ENCODE results near the gene NELL2.

NELL2 gene

DNA sequence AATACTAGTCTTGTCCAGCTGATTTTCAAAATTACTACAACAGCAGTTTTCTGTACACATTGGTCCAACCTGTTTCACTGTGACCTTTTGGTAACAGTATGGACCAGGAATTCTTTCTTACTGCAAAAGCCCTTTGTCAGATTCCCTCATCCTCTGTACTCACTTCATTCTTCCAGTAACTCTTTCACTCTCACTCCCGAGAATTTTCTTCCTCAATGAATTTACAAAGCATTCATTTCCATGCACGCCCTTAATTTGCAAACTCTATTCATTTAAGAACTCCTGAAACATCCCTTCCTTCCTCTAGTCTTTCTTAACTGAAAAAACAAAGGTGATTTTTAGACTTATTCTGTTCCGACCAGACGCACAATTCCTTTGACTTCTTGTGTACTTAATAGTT is 238.2 kb downstream of the NELL2 start:
- in situ Hi-C loops (cut with MboI; ENCODE audit: low sequenced_read_pairs) = no loop called here

DNA sequence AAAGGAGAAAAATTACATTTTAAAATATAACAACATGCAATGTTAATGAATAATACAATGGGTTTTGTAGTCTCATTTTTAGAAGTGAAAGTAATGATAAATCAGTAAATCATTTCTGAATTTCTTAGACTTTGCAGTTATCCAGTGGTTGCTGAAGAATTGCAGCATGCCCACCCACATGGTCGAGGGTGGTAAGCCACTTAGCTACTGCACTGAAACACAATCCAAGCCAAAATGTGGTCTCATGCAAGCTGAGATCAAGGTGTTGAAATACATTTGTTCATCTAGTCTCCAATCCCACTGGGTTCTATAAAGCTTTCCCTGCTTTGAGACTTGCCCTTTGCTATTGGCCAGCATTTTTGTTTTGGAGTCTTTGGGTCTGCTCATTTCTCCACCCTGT is 247.9 kb downstream of the NELL2 start:
- in situ Hi-C loops (cut with MboI; ENCODE audit: low sequenced_read_pairs) = no loop called here

DNA sequence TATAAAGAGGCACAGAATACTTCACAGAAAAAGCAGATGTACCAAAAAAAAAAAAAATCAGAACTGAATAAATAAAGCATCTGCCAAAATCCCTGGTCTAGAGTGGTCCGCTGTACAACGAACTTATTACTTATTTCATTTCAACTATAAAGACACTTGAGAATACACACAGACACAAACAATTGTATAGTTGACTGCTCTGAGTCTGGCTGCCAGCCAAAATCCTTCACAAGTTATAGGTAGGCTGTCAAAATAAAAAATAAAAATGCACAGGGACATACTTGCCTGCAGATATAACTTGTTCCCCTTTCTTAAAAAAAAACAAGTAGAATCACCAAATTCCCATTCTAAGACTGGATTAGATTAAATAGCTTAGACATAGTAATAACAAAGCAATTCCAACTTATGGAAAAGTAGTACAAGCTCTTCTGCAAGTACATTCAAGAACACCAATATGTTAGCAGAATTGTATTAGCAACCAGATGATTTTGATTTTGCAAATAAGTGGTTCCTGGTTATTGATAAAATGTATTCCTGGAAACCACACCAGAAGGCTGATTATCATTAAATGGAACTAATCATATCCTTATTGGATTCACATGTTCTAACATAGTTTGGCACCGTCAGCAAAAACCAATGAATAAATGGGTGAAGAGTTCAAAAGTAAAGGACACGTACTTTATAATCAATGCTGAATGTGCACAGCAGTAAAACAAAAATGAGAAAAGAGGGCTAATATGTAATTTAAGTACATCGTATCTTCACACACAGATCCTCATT is 248.5 kb downstream of the NELL2 start:
- in situ Hi-C loops (cut with MboI; ENCODE audit: low sequenced_read_pairs) = no loop called here

DNA sequence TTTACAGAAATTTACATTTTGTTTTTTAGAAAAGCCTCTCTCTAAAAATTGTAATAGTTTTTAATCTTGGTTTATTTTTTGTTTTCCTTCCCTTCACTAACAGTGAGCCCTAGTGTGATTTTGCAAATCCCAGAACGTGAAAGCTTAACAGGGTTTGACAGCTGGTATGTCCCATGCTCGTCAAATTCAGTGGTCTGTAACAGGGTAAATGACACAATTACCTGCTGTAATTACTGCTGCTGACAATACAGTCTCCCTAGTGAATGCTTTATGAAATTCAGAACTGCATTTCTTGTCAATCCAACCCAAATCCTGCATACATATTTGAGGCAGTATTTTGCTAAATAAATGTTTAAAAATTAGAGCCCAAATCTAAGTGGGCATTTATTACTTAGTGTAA is 249.2 kb downstream of the NELL2 start:
- in situ Hi-C loops (cut with MboI; ENCODE audit: low sequenced_read_pairs) = no loop called here

DNA sequence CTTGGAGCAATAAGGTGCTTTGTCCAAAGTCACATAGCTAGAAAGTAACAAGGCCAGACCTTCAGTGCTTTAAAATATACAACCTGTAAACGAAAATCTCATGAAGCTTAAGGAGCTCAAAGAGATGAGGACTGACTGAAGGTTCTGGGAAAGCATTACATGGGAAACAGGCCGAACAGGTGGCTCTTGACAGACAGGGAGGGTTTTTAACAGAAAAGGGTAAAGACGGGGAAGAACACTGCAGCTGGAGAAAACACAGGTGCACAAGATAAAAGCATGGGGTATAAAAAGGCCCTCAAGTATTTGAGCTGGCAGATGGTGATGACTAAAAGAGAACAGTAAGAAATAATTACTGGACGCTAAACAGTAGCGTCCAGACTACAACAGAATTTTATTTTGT is 257.2 kb downstream of the NELL2 start:
- in situ Hi-C loops (cut with MboI; ENCODE audit: low sequenced_read_pairs) = no loop called here

DNA sequence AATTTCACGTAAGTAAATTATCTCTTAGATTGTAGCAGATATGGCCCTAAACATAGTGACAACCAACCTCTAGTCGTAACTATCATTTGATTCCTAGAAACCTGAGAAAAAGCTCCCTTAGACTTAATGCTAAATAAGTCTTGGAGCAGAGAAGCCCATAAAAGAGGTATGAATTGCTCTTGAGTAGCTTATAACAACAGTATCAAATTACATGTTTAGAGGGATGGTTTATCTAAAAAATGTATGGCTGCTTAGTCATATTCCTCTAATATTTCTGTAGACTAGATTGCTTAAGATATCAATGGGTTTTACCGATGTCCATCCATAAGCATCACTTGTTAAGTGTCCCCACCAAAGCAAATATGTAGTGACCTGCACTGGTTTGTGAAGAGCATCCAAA is 259.7 kb downstream of the NELL2 start:
- in situ Hi-C loops (cut with MboI; ENCODE audit: low sequenced_read_pairs) = no loop called here

DNA sequence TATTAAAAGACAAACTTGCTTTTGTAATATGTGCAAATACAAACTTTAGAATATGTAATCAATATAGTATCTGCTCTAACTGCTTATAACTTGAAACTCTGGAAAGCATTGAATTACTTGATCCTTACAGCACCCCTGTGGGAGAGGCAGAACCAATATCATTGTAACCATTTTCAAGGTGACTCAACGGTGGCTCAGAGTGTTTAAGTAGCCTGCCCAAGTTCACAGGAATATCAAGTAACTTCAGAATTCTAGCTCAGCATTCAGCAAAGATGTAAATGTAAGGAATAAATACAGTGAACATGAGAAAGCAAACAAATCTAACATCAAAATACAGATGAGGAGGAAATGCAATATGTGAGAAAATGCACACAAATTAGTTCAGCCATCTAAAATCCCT is 264.6 kb downstream of the NELL2 start:
- in situ Hi-C loops (cut with MboI; ENCODE audit: low sequenced_read_pairs) = no loop called here

DNA sequence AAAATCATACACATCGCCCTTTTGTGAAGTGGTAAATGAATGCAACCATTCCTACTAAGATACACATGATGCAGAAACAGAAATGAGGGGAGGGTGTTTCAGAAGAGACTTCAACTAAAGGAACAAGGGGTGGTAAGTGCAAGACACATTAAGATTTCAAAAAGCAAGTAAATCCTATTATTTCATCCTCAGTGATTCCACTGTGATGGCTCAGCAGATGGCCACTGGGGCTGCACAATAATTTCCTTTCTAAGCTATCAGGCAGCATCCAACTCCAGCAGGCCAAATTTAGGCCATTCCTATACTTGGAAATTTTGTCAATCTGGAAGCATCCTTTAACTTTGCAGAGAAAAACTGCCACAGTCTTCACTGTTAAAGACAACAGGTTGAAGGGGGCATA is 272.4 kb downstream of the NELL2 start:
- in situ Hi-C loops (cut with MboI; ENCODE audit: low sequenced_read_pairs) = no loop called here

DNA sequence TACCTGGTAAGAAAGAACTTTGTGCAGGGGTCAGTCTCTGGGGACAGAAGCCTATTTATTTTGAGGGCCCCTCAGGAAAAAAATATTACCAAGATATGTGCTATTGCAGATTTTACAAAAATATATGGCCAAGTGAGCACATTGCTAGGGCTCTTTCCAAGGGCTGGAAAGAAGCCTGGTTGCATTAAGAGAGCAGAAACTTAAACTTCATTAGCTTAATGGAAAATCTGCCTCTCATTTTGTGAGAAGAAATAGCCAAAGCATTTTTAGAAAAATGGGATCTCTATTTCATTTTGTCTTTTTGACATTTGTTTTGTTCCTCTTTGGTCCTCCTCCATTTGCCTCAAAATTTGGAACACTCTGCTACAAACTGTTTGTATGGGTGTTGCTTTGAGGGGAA is 283.5 kb downstream of the NELL2 start:
- in situ Hi-C loops (cut with MboI; ENCODE audit: low sequenced_read_pairs) = no loop called here

DNA sequence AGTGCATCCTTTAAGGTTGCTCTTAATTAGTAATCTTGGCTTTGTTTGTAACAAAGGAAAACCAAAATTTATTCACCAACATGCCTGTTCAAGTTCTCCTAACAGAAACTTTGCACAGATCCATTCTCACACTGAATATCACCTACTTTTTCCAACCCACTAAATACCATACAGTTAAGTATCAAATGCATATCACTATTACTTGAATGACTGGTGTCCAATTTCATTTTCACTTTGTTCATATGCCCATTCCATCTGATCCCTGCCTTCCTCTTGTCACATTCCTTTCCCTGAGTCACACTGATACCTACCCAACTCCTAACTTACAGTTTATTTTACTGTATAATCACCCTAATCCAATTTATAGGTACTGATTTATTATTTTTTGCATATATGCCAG is 286.4 kb downstream of the NELL2 start:
- in situ Hi-C loops (cut with MboI; ENCODE audit: low sequenced_read_pairs) = no loop called here

DNA sequence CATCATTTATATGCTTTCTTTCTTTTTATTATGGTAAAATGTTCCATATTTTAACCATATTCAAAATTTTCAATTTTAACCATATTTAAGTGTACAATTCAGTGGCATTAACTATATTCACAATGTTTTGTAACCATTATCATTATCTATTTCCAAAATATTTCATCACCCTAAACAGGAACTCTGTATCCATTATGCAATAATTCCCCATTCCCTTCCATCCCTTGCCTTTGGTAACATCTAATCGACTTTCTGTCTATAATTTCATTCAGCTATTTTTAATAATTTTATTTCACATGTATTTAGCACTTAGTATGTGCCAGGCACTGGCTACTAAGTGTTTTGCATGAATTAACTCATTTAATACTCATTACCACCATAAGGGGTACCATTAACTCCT is 287.5 kb downstream of the NELL2 start:
- in situ Hi-C loops (cut with MboI; ENCODE audit: low sequenced_read_pairs) = no loop called here

DNA sequence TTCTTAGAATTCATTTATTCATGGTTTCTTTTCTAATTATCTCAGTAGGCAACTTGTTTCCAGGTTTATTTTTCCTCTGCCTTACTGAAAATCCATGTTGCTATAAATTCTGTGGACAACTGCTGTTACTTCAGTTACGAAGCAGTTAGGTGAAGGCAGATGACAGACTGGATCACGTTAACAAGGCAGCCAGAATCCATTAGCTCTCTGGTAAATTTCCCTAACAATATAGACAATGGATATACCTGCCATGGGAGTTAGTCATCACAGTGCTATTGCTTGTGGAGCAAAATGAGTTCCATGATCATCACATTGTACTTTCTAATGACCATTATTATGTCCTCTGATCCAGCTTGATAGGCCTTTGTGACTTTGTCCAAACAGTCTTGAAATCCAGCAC is 291.5 kb downstream of the NELL2 start:
- in situ Hi-C loops (cut with MboI; ENCODE audit: low sequenced_read_pairs) = no loop called here

DNA sequence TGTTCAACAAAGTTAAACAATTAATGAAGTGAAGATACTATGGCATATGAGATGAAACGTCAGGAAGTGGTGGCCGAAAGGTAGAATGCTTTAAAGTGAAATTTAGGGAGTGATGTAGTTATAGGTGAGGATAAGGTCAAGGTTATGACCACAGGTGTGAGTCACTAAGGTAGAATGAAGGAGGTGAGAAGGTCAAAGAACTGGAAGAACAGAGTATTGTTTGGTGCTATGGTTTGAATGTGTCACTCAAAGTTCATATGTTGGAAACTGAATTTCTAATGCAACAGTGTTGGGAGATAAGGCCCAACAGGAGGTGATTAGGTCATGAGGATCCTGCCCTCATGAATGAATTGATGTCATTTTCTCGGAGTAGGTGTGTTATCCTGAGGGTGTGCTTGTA is 293.6 kb downstream of the NELL2 start:
- in situ Hi-C loops (cut with MboI; ENCODE audit: low sequenced_read_pairs) = no loop called here

DNA sequence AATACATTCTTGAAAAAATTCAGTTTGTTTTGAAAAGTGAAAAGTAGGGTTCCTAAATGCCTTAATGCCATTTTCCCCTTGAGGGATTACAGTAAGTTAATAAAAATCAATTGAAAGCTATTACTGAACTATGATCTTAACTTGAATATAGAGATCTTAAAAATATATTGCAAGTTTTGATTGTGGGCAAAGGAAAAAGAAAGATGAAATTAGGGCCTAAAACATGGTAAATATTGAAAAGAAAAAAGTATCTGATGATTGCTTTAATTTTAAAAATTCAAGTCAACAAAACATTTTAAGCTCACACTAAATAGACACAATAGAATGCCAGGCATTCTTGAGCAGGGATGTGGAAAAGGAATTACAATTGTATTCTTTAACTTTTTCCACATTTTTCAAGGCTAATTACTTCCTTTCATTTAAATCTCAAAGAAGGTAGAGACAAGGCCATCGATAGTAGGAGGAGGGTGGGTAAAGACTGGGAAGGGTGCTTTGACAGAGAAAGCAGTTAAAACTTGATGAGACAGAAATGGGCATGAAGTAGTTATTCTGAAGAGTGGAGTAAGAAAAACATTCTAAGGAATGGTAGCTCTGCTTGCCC is 294.4 kb downstream of the NELL2 start:
- in situ Hi-C loops (cut with MboI; ENCODE audit: low sequenced_read_pairs) = no loop called here

DNA sequence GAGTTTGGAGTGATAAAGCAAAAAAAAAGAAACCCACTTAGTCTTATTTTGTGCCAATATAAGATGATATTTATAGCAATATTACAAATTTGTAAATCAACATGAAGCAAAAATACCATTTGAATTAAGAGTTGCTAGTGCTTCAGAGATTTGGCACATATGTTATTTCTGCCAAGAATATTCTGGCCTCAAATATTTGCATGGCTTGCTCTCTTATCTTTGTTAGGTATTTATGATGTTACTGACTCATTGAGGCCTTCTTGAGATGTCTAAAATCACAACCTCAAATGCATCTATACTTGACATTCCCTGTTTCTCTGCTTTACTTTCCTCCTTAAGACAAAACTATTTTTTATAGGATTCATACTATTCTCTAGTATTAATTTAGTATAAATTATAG is 301.5 kb downstream of the NELL2 start:
- in situ Hi-C loops (cut with MboI; ENCODE audit: low sequenced_read_pairs) = no loop called here

DNA sequence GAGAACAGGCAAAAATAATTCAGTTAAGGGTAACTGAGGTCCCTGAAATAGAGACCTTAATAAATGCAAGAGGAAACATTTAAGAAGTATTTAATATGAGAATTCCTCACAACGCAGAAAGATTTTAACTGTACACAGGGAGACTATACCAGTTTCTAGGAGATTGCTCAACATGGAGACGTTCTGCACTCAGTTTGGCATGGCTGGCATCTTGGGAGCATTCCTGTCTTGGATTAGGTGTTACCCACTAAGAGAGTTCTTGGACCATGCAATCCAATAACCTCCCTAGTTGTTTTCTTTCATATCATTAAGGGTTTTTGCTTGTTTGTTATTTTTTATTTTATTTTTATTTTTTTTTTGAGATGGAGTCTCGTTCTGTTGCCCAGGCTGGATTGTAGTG is 302.4 kb downstream of the NELL2 start:
- in situ Hi-C loops (cut with MboI; ENCODE audit: low sequenced_read_pairs) = no loop called here

DNA sequence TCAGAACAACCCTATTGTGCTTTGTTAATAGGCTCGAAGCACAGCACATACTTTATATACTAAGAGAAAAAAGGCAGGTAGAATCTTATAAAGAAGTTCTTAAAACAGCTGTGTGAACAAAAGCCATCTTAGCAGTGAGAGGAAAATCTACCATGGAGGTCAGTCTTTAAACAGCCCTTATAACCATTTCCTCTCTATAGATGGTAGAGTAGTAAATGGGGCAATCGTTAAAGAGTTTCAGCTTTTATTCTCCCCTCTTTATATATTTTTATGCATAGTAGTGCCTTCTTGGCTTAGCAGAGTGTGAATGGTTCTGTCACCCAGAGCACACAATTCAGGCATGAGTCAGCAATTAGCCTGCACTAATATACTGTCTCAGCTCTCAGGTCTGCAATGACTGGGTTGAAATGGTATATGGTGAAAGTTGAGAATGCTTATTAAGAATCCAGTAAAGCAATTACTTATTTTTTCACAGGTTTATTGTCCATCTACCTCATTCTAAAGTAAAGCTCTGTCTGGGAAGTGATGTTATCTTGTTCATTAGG is 305.0 kb downstream of the NELL2 start:
- in situ Hi-C loops (cut with MboI; ENCODE audit: low sequenced_read_pairs) = no loop called here

DNA sequence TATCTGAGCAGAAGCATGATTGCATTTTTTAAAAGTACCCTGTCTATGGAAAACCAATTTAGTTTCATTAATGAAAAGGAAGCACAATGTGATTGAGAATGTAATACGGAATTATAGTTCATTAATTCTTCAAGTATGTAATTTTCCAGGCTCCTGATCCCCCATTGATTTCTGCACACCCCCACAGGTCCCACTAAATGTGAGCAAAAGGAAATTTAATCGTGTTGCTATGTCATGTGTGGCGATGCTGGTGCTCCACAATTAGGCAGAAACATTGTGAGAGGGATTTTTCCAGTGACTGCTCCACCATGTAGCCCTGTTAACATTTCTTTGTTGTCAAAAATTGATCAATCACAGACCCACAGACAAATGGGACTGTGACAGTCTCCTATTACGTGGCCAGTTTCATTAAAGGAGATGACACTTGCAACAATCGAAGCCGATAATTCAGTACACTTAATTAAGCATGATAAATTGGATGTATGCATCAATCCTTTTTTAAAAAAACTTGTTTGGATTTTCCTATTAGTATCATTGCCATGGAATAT is 306.0 kb downstream of the NELL2 start:
- in situ Hi-C loops (cut with MboI; ENCODE audit: low sequenced_read_pairs) = no loop called here

DNA sequence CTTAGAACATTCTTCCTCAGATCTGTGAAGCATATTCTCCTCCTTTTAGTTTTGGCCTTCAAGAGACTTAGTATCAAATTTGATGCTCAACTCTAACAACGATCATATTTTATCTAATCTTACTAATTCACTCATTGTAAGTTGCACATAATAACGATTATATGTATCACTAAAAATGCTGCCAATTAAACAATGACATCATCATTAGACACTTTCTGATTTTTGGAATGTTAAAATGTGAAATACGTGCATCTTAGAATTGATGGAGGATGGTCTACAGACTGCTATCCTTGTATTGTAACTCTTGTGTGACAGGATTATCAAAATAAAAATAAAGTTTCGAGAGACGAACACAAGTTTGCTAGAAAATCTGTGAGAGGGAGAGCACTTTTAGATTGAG is 311.0 kb downstream of the NELL2 start:
- in situ Hi-C loops (cut with MboI; ENCODE audit: low sequenced_read_pairs) = no loop called here

DNA sequence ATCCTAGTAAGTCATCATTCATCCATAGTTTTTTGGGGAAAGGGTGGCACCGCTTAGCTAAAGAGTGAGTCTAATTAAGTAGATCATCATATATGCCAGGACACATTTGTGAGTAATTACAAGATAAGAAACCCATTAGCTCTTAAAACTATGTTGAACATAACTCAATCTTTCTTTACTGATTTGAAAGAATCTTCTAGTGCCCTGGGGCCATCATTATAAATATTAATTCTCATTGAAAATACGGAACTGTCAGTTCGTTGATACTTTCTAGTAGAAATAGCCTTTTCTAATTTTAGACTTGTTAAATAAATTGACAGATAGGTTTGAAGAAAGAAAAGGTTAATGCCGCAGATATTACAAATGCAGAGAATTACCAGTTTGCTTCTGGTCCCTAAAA is 312.6 kb downstream of the NELL2 start:
- in situ Hi-C loops (cut with MboI; ENCODE audit: low sequenced_read_pairs) = no loop called here

DNA sequence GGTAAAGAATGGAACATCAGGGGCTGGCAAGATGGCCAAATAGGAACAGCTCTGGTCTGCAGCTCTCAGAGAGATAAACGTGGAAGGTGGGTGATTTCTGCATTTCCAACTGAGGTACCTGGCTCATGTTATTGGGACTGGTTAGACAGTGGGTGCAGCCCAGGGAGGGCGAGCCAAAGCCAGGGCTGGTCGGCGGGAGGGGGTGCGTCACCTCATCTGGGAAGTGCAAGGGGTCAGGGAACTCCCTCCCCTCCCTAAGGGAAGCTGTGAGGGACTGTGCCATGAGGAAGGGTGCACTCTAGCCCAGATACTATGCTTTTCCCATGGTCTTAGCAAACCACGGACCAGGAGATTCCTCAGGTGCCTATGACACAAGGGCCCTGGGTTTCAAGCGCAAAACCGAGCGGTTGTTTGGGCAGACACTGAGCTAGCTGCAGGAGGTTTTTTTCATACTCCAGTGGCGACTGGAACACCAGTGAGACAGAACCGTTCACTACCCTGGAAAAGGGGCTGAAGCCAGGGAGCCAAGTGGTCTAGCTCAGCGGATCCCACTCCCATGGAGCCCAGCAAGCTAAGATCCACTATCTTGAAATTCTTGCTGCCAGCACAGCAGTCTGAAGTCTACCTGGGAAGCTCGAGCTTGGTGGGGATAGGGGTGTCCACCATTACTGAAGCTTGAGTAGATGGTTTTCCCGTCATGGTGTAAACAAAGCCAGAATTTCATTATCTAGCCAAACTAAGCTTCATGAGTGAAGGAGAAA is 317.6 kb downstream of the NELL2 start:
- in situ Hi-C loops (cut with MboI; ENCODE audit: low sequenced_read_pairs) = no loop called here

DNA sequence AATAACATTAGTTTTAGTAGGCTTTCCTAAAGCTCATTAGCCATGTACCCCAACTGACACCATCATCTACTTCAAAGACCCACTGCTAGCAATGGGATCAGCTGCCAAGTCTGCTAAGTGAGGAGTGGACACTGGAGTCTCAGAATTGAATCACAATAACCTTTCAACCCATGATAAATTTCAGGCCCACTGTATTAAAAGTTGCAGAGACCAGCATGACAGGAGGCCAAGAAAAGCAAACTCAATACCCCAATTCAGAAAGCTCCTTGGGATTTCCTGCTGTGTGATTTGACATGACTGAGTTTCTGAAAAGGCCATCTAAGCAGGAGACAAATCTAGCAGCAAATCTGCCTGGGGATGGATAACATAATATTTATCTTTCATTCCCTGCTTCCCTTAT is 320.7 kb downstream of the NELL2 start:
- in situ Hi-C loops (cut with MboI; ENCODE audit: low sequenced_read_pairs) = no loop called here

Data from hTERT RPE-1 (cell line).